Cardiac muscle cell (in vitro differentiated cells and primary cell): ENCODE data around the gene RUNX3. TPM values are rescaled to one million over a fixed set of nuclear protein-coding genes. Genes with fewer than 3 reads are reported as not detected.
"Not testable (repeated sequence)": the region's sequence is repeated elsewhere in the genome, so short reads cannot be mapped to it uniquely, and the experiment has no call there.

Source experiments
- DNase-seq, 2 donors: peaks; one replicate each; pipeline versions ENCODE4 v3.0.0 to v3.0.0-alpha.2; 2010 to 2017; ENCODE audit warnings: low read depth in 1 of 2, low spot score in 1 of 2
- H3K27ac ChIP-seq: fragments of 200-600 bp; sonication (generic); 2 replicates; pipeline ENCODE4 v1.5.1; 2016
- H3K27me3 ChIP-seq: fragments of 200-600 bp; sonication (generic); 2 replicates; pipeline ENCODE4 v1.6.0; 2016; ENCODE audit warnings: control low read depth
- H3K36me3 ChIP-seq: fragments of 200-600 bp; sonication (generic); 2 replicates; pipeline ENCODE4 v1.5.1; 2016; ENCODE audit warnings: control low read depth
- H3K4me1 ChIP-seq: fragments of 200-600 bp; sonication (generic); 2 replicates; pipeline ENCODE4 v1.8.1; 2017; ENCODE audit warnings: low read depth, mild to moderate bottlenecking, mixed run types
- H3K4me3 ChIP-seq: fragments of 200-600 bp; sonication (generic); 2 replicates; pipeline ENCODE4 v1.5.1; 2016; ENCODE audit warnings: mild to moderate bottlenecking
- H3K9me3 ChIP-seq: fragments of 200-600 bp; sonication (generic); 2 replicates; pipeline ENCODE4 v1.5.1; 2017; ENCODE audit warnings: low read depth, mild to moderate bottlenecking, control low read depth
- polyA plus RNA-seq: library from polyadenylated mRNA; unstranded; fragments of >200 nt; fragmentation: Nextera tagmentation; extraction: Ambion mirVana; gene quantifications from 2 replicates; pipeline ENCODE4 v1.2.1, GENCODE V29; 2016
- total RNA-seq: library from RNA; depleted of rRNA; stranded (reverse); fragments of >200 nt; gene quantifications from 2 replicates; pipeline ENCODE4 v1.2.3, GENCODE V29; 2016
- TF ChIP-seq, protein P1 (sequence below): IDR thresholded peaks from 2 replicates; pipeline ENCODE4 v1.5.1; 2012; ENCODE audit warnings: low read depth, mild to moderate bottlenecking, low read length

Gene RUNX3
- total and polyA plus RNA-seq, 2 experiments from 2014 or later = not detected

GRCh38 chr1:24892188-24893153, 37.6 kb downstream of the RUNX3 start:
- DNase-seq = no peak
- H3K4me3 ChIP-seq = no peak overlapping the region
- no peaks in the 10 kb centered on the region for H3K4me1 ChIP-seq
- no peak overlapping the region for H3K27ac ChIP-seq
- TF ChIP-seq, protein P1, sequence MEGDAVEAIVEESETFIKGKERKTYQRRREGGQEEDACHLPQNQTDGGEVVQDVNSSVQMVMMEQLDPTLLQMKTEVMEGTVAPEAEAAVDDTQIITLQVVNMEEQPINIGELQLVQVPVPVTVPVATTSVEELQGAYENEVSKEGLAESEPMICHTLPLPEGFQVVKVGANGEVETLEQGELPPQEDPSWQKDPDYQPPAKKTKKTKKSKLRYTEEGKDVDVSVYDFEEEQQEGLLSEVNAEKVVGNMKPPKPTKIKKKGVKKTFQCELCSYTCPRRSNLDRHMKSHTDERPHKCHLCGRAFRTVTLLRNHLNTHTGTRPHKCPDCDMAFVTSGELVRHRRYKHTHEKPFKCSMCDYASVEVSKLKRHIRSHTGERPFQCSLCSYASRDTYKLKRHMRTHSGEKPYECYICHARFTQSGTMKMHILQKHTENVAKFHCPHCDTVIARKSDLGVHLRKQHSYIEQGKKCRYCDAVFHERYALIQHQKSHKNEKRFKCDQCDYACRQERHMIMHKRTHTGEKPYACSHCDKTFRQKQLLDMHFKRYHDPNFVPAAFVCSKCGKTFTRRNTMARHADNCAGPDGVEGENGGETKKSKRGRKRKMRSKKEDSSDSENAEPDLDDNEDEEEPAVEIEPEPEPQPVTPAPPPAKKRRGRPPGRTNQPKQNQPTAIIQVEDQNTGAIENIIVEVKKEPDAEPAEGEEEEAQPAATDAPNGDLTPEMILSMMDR = no peak
- H3K27me3 ChIP-seq = no peaks in the 10 kb centered on the region
- H3K36me3 ChIP-seq = no peaks in the 10 kb centered on the region
- no peaks in the 10 kb centered on the region for H3K9me3 ChIP-seq

DNA sequence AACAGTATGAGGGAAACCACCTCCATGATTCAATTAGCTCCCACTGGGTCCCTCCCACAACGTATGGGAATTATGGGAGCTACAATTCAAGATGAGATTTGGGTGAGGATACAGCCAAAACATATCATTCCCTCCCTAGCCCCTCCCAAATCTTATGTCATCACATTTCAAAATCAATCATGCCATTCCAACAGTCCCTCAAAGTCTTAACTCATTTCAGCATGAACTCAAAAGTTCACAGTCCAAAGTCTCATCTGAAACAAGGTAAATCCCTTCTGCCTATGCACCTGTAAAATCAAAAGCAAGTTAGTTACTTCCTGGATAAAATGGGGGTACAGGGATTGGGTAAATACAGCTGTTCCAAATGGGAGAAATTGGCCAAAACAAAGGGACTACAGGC, 38.7 kb downstream of the RUNX3 start:
- not testable (repeated sequence) for H3K4me3 ChIP-seq, DNase-seq, H3K27ac ChIP-seq, H3K36me3 ChIP-seq, H3K9me3 ChIP-seq, H3K27me3 ChIP-seq, H3K4me1 ChIP-seq

DNA sequence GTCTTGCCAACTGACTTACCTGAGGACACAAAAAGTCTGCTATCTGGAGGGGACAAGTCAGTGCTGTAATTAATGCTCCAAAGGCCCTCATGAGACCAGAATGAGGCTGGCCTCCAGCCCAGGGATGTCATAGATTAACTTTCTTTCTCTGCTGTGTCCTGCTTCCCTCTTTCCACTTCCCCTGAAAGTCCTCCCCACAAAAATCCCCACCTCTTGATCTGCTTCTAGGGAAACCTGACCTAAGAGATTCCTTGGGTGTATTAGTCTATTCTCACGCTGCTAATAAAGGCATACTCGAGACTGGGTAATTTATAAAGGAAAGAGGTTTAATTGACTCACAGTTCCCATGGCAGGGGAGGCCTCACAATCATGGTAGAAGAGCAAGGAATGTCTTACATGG, 39.2 kb downstream of the RUNX3 start:
- H3K4me3 ChIP-seq = no peak overlapping the region
- DNase-seq = no peak
- no peaks in the 10 kb centered on the region for H3K36me3 ChIP-seq
- no peaks in the 10 kb centered on the region for H3K4me1 ChIP-seq
- H3K27me3 ChIP-seq = no peaks in the 10 kb centered on the region
- H3K27ac ChIP-seq = no peak overlapping the region
- TF ChIP-seq, protein P1 = no peak
- H3K9me3 ChIP-seq = no peaks in the 10 kb centered on the region

DNA sequence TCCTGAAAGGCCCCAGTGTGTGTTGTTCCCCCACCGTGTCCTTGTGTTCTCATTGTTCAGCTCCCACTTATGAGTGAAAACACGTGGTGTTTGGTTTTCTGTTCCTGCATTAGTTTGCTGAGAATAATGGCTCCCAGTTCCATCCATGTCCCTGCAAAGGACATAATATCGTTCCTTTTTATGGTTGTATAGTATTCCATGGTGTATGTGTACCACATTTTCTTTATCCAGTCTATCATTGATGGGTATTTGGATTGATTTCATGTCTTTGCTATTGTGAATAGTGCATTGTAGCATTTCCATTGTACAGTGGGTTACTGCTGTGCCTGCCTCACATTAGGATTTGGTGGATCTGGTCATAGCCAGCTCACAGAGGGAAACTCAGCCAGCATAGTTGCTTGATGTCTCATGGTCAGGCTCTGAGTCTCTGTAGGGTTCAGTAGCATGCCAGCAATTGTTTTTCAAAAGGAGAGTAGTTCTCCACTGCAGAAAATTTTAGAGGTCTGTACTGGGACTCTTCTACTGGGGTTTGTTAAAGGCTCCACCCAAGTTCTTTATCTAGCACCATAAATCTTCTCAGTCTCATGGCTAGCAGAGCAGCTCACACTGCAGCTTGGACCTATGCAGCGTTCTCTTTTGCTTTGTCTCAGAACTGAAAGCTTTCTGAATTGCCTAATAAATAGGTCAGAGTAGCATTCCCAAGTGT, 41.0 kb downstream of the RUNX3 start:
- no peak overlapping the region for H3K27ac ChIP-seq
- no peak overlapping the region for H3K4me3 ChIP-seq
- H3K27me3 ChIP-seq = no peaks in the 10 kb centered on the region
- no peaks in the 10 kb centered on the region for H3K9me3 ChIP-seq
- H3K36me3 ChIP-seq = no peaks in the 10 kb centered on the region
- no peaks in the 10 kb centered on the region for H3K4me1 ChIP-seq
- no peak for DNase-seq
- TF ChIP-seq, protein P1 = no peak

- no peaks in the 10 kb centered on the region for H3K27me3 ChIP-seq
- H3K4me1 ChIP-seq = no peaks in the 10 kb centered on the region
- H3K27ac ChIP-seq = no peak overlapping the region
- H3K36me3 ChIP-seq = no peaks in the 10 kb centered on the region
- TF ChIP-seq, protein P1 = no peak
- DNase-seq = no peak
- H3K9me3 ChIP-seq = no peaks in the 10 kb centered on the region
- no peak overlapping the region for H3K4me3 ChIP-seq
These were observed 41.8 kb downstream of the RUNX3 start for GRCh38 chr1:24888061-24888970.
